ENCODE results near the gene PCDHGB5. TPM values are rescaled to one million over a fixed set of nuclear protein-coding genes. Genes with fewer than 3 reads are reported as not detected.

The PCDHGB5 gene
- total RNA-seq, 2 experiments from 2014 or later: not detected

Other genes starting within 250 kb of the PCDHGB5 start
- not detected for gene PCDHB6, start 247.9 kb upstream of the PCDHGB5 start, total RNA-seq
- gene PCDHB7, start 225.3 kb upstream of the PCDHGB5 start, total RNA-seq: not detected
- gene PCDHB8, start 220.2 kb upstream of the PCDHGB5 start, total RNA-seq: not detected
- gene PCDHB16, start 215.6 kb upstream of the PCDHGB5 start, total RNA-seq: not detected
- not detected for gene PCDHB9, start 210.8 kb upstream of the PCDHGB5 start, total RNA-seq
- gene PCDHB10, start 205.6 kb upstream of the PCDHGB5 start, total RNA-seq: not detected
- gene PCDHB11, start 198.3 kb upstream of the PCDHGB5 start, total RNA-seq: not detected
- gene PCDHB12, start 189.2 kb upstream of the PCDHGB5 start, total RNA-seq: not detected
- not detected for gene PCDHB13, start 184.0 kb upstream of the PCDHGB5 start, total RNA-seq
- not detected for gene PCDHB14, start 174.6 kb upstream of the PCDHGB5 start, total RNA-seq
- not detected for gene PCDHB15, start 152.6 kb upstream of the PCDHGB5 start, total RNA-seq
- gene SLC25A2, start 93.9 kb upstream of the PCDHGB5 start, total RNA-seq: under 1 TPM; 0.38 to 0.50 TPM
- 10 to 100 TPM; 74.3 to 75.1 TPM for gene TAF7, start 77.2 kb upstream of the PCDHGB5 start, total RNA-seq
- under 1 TPM in 1 of 2 experiments, not detected in 1; 0.05 TPM for gene PCDHGA1, start 67.4 kb upstream of the PCDHGB5 start, total RNA-seq
- gene PCDHGA2, start 59.2 kb upstream of the PCDHGB5 start, total RNA-seq: under 1 TPM in 1 of 2 experiments, not detected in 1; 0.05 TPM
- not detected for gene PCDHGA3, start 54.1 kb upstream of the PCDHGB5 start, total RNA-seq
- under 1 TPM in 1 of 2 experiments, not detected in 1; 0.13 TPM for gene PCDHGB1, start 47.8 kb upstream of the PCDHGB5 start, total RNA-seq
- gene PCDHGA4, start 42.9 kb upstream of the PCDHGB5 start, total RNA-seq: under 1 TPM; 0.08 to 0.10 TPM
- gene PCDHGB2, start 38.0 kb upstream of the PCDHGB5 start, total RNA-seq: under 1 TPM; 0.18 to 0.23 TPM
- not detected for gene PCDHGA5, start 33.8 kb upstream of the PCDHGB5 start, total RNA-seq
- under 1 TPM; 0.10 to 0.25 TPM for gene PCDHGB3, start 27.7 kb upstream of the PCDHGB5 start, total RNA-seq
- under 1 TPM; 0.10 TPM for gene PCDHGA6, start 24.1 kb upstream of the PCDHGB5 start, total RNA-seq
- under 1 TPM in 1 of 2 experiments, not detected in 1; 0.08 TPM for gene PCDHGA7, start 15.2 kb upstream of the PCDHGB5 start, total RNA-seq
- gene PCDHGB4, start 10.2 kb upstream of the PCDHGB5 start, total RNA-seq: not detected
- gene PCDHGA8, start 5.3 kb upstream of the PCDHGB5 start, total RNA-seq: not detected
- not detected for gene PCDHGA9, start 4.8 kb downstream of the PCDHGB5 start, total RNA-seq
- gene PCDHGB6, start 10.1 kb downstream of the PCDHGB5 start, total RNA-seq: not detected
- gene PCDHGA10, start 15.0 kb downstream of the PCDHGB5 start, total RNA-seq: under 1 TPM in 1 of 2 experiments, not detected in 1; 0.05 TPM
- under 1 TPM in 1 of 2 experiments, not detected in 1; 0.08 TPM for gene PCDHGB7, start 19.7 kb downstream of the PCDHGB5 start, total RNA-seq
- not detected for gene PCDHGA11, start 23.1 kb downstream of the PCDHGB5 start, total RNA-seq
- not detected for gene PCDHGA12, start 32.6 kb downstream of the PCDHGB5 start, total RNA-seq
- gene PCDHGC3, start 78.0 kb downstream of the PCDHGB5 start, total RNA-seq: not detected
- not detected for gene PCDHGC4, start 87.1 kb downstream of the PCDHGB5 start, total RNA-seq
- gene PCDHGC5, start 91.1 kb downstream of the PCDHGB5 start, total RNA-seq: not detected
- gene DIAPH1, start 221.1 kb downstream of the PCDHGB5 start, total RNA-seq: 100 to 1,000 TPM; 317 to 323 TPM
- 10 to 100 TPM; 72.0 to 77.9 TPM for gene HDAC3, start 238.9 kb downstream of the PCDHGB5 start, total RNA-seq
- 10 to 100 TPM; 18.8 to 19.4 TPM for gene RELL2, start 239.1 kb downstream of the PCDHGB5 start, total RNA-seq

All from activated CD4-positive, alpha-beta memory T cell treated with anti-CD3 and anti-CD28 coated beads, Interleukin-2, amount 10 ng/mL, durations not matched to agents 7 days and 5 days (primary cell).